GM12878 (cell line): ENCODE data around the gene CMYA5. TPM values are rescaled to one million over a fixed set of nuclear protein-coding genes. Genes with fewer than 3 reads are reported as not detected.

Experiments used
- ATAC-seq: fragments of 200-7000 bp; cut with Tn5 transposase; 3 replicates; pipeline ENCODE4 v1.9.1; 2020; ENCODE audit warnings: mild to moderate bottlenecking, moderate library complexity
- BruUV-seq: library from RNA; stranded (reverse); fragments of 400-500 nt; replicated peaks from 2 replicates; lab custom pipeline; 2021; lab: Mats Ljungman, UMichigan
- CTCF ChIA-PET: fragments of 300-600 bp; sonication (Branson Sonifier 250); formaldehyde crosslinking; extraction: SDS; loops from one replicate; lab custom pipeline; 2021; ENCODE audit warnings: inconsistent platforms; lab: Yijun Ruan, JAX
- POLR2A ChIA-PET: fragments of 350-600 bp; formaldehyde crosslinking; extraction: SDS; loops from one replicate; lab custom pipeline; 2021; ENCODE audit warnings: inconsistent platforms; lab: Charles Lee
- RAD21 ChIA-PET: fragments of 300-600 bp; sonication (Branson Sonifier 250); formaldehyde crosslinking; loops from one replicate; lab custom pipeline; 2023; ENCODE audit warnings: antibody characterized with exemption; ENCODE audit not compliant: unreplicated experiment; lab: Charles Lee
- SMC1A ChIA-PET: fragments of 300-600 bp; sonication (Branson Sonifier 250); formaldehyde crosslinking; loops from one replicate; lab custom pipeline; 2023; ENCODE audit not compliant: unreplicated experiment, uncharacterized antibody; lab: Charles Lee
- DNase-seq: peaks from one replicate; pipeline ENCODE4 v3.0.0-alpha.2; 2011; ENCODE audit warnings: low read depth, low spot score
- FAIRE-seq: peaks from 3 replicates; lab custom pipeline; 2011; peaks lifted over from hg19 to GRCh38; lab: Jason Lieb, UNC
- H2AFZ ChIP-seq: 2 replicates; pipeline ENCODE4 v1.6.0; 2011; ENCODE audit warnings: low read depth, low read length, control low read depth; ENCODE audit not compliant: control insufficient read depth
- H3K27ac ChIP-seq: 2 replicates; pipeline ENCODE4 v1.5.1; 2011; ENCODE audit warnings: control low read depth; ENCODE audit not compliant: control insufficient read depth, insufficient read depth
- H3K27me3 ChIP-seq, 2 experiments: replicated peaks in 1 of 2; 2 replicates each; pipeline versions ENCODE4 v1.6.0 to v1.6.1; 2011; ENCODE audit warnings: low read length in 1 of 2; ENCODE audit not compliant: control insufficient read depth in 2 of 2, insufficient read depth in 2 of 2
- H3K36me3 ChIP-seq, 2 experiments: 2 replicates each; pipeline ENCODE4 v1.5.1; 2011; ENCODE audit warnings: low read length in 1 of 2; ENCODE audit not compliant: control insufficient read depth in 2 of 2, insufficient read depth in 2 of 2
- H3K4me1 ChIP-seq: 2 replicates; pipeline ENCODE4 v1.6.1; 2011; ENCODE audit warnings: mild to moderate bottlenecking, low read length, moderate library complexity, mixed read lengths; ENCODE audit not compliant: control insufficient read depth, insufficient read depth
- H3K4me2 ChIP-seq: 2 replicates; pipeline ENCODE4 v1.6.0; 2011; ENCODE audit warnings: control low read depth; ENCODE audit not compliant: control insufficient read depth, insufficient read depth
- H3K4me3 ChIP-seq: fragments of 200-600 bp; sonication (generic); 2 replicates; pipeline ENCODE4 v1.5.1; 2016
- H3K79me2 ChIP-seq: 2 replicates; pipeline ENCODE4 v1.6.0; 2011; ENCODE audit warnings: low read length; ENCODE audit not compliant: control insufficient read depth, insufficient read depth
- H3K9ac ChIP-seq: 2 replicates; pipeline ENCODE4 v1.8.0; 2011; ENCODE audit warnings: low read length, control low read depth, mixed read lengths; ENCODE audit not compliant: control insufficient read depth, insufficient read depth
- H3K9me3 ChIP-seq: replicated peaks from 3 replicates; pipeline ENCODE4 v1.5.1; 2011; ENCODE audit warnings: mild to moderate bottlenecking, low read length; ENCODE audit not compliant: control insufficient read depth, insufficient read depth
- H4K20me1 ChIP-seq: 2 replicates; pipeline ENCODE4 v1.6.0; 2011; ENCODE audit not compliant: control insufficient read depth, insufficient read depth
- BMI1 ChIP-seq: fragments of 450-650 bp; IDR thresholded peaks from 2 replicates; pipeline ENCODE4 v1.6.1; 2016; ENCODE audit warnings: mild to moderate bottlenecking, moderate library complexity, borderline replicate concordance
- DPF2 ChIP-seq: fragments of 450-650 bp; IDR thresholded peaks from 2 replicates; pipeline ENCODE4 v1.6.1; 2017; ENCODE audit warnings: mild to moderate bottlenecking
- MTA2 ChIP-seq: fragments of 450-650 bp; IDR thresholded peaks from 2 replicates; pipeline ENCODE4 v1.6.1; 2016; ENCODE audit warnings: low read depth, mild to moderate bottlenecking, moderate library complexity
- MTA3 ChIP-seq: IDR thresholded peaks from 2 replicates; pipeline ENCODE4 v1.6.1; 2012; ENCODE audit warnings: low read length, inconsistent platforms, borderline replicate concordance
- NFYB ChIP-seq: IDR thresholded peaks from 2 replicates; pipeline ENCODE4 v1.6.1; 2011; ENCODE audit warnings: low read depth, mild to moderate bottlenecking, low read length, improper control_type of control experiment, moderate library complexity; ENCODE audit not compliant: insufficient read depth
- PAX5 ChIP-seq: IDR thresholded peaks from 2 replicates; pipeline ENCODE4 v1.6.1; 2011; ENCODE audit warnings: low read depth, low read length, borderline replicate concordance
- POLR2A ChIP-seq: IDR thresholded peaks from 2 replicates; pipeline ENCODE4 v1.6.1; 2011; ENCODE audit warnings: low read depth, mild to moderate bottlenecking, low read length
- TBL1XR1 ChIP-seq: IDR thresholded peaks from 2 replicates; pipeline ENCODE4 v1.6.1; 2012; ENCODE audit warnings: low read depth, low read length, improper control_type of control experiment
- WRNIP1 ChIP-seq: IDR thresholded peaks from 2 replicates; pipeline ENCODE4 v1.6.1; 2011; ENCODE audit warnings: low read depth, low read length, improper control_type of control experiment, borderline replicate concordance
- WGBS: methylation state at CpG from one replicate; pipeline ENCODE4 v1.1.6; 2016; ENCODE audit warnings: low lambda C conversion rate; ENCODE audit not compliant: insufficient replicate concordance, insufficient coverage; ENCODE audit errors: missing lambda C conversion rate; 5-methylcytosine and 5-hydroxymethylcytosine counted together
- in situ Hi-C: fragments of 300-500 bp; cut with MboI; formaldehyde crosslinking; loops from 9 replicates; pipeline ENCODE4 v1.14.3; 2018; ENCODE audit warnings: mixed read lengths
- intact Hi-C: fragments of 100-400 bp; cut with micrococcal nuclease; formaldehyde crosslinking; loops from one replicate; pipeline ENCODE4 v1.14.2; 2022; ENCODE audit not compliant: unreplicated experiment
- polyA plus RNA-seq, 11 experiments: library from polyadenylated mRNA; depleted of rRNA in 4 of 11; unstranded in 6 of 11; stranded (reverse) in 5 of 11; fragments of >200 nt; fragmentation: Nextera tagmentation in 4 of 11; fragmentation: Illumina TruSeq in 1 of 11; extraction: Ambion mirVana in 4 of 11; extraction: Trizol in 1 of 11; gene quantifications; 1 replicate in 1 of 11; 2 replicates in 10 of 11; pipeline versions ENCODE4 v1.2.1 to v1.2.3, GENCODE V29; 2011 to 2016; ENCODE audit warnings: inconsistent platforms in 2 of 11, missing spikeins in 2 of 11, low read depth in 1 of 11
- total RNA-seq, 4 experiments: library from RNA; depleted of rRNA in 3 of 4; stranded (reverse); fragments of >200 nt in 3 of 4; fragmentation: Illumina TruSeq in 1 of 4; extraction: Trizol in 1 of 4; gene quantifications; 2 replicates each; pipeline versions ENCODE4 v1.2.1 to v1.2.3, GENCODE V29; 2013 to 2021
- TF ChIP-seq, protein P1 (sequence below): fragments of 150-350 bp; IDR thresholded peaks from 2 replicates; pipeline ENCODE4 v1.6.1; 2014; ENCODE audit warnings: mild to moderate bottlenecking, low read depth, low read length
- TF ChIP-seq, protein P2 (sequence below): fragments of 450-650 bp; IDR thresholded peaks from 2 replicates; pipeline ENCODE4 v1.6.1; 2017; ENCODE audit warnings: mild to moderate bottlenecking, moderate library complexity

Gene CMYA5
- total and polyA plus RNA-seq, 10 of the 15 experiments (the other 5 are each of a cell fraction or from before 2014, with no cell fraction given) = 0.01 to 0.34 (median 0.16) TPM; not detected in 1

DNA sequence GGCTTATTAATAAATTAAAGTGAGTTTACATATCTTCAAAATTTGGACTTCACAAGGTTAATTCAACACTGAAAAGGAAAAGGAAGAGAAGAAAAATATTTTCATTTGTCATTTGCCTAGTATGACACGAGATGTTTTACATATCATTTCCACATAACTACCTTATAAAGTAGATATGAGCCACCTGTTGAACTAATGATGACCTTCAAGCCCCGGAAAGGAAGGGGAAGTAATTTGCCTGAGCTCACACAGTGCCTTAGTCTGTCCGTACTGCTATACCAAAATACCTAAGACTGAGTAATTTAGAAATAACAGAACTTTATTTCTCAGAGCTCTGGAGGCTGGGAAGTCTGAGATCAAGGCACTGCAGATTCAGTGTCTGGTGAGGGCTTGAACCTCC is 17.9 kb downstream of the CMYA5 start:
- 18% methylated on average over 3 of the region's 3 CpGs for WGBS
- FAIRE-seq = no peak

More for the DNA sequence above, 17.9 kb downstream of the CMYA5 start:
- no peak overlapping the region for H3K4me2 ChIP-seq
- ChIA-PET POLR2A (no interaction called here), RAD21 (no interaction called here), CTCF (interaction anchor here (0.7 kb wide), 1 partner anchor 376 kb away, joined by 3 read pairs; no protein-coding TSS in a partner anchor), SMC1A (interaction anchor here (1.3 to 1.6 kb wide), 2 partner anchors 9 to 15 kb away, joined by 4 to 5 read pairs; no protein-coding TSS in a partner anchor)
- H2AFZ ChIP-seq = peak overlapping the region; percentile 7
- no peaks in the 10 kb centered on the region for H3K27me3 ChIP-seq
- H3K4me1 ChIP-seq = no peaks in the 10 kb centered on the region
- in situ Hi-C loops = no loop called here
- no peaks in the 10 kb centered on the region; the same call in 2 of the 3 replicates for H3K9me3 ChIP-seq
- intact Hi-C loops = no loop called here
- no peak overlapping the region for H3K9ac ChIP-seq
- TF ChIP-seq WRNIP1 = no peak
- TF ChIP-seq MTA3 = no peak
- TF ChIP-seq, protein P1, sequence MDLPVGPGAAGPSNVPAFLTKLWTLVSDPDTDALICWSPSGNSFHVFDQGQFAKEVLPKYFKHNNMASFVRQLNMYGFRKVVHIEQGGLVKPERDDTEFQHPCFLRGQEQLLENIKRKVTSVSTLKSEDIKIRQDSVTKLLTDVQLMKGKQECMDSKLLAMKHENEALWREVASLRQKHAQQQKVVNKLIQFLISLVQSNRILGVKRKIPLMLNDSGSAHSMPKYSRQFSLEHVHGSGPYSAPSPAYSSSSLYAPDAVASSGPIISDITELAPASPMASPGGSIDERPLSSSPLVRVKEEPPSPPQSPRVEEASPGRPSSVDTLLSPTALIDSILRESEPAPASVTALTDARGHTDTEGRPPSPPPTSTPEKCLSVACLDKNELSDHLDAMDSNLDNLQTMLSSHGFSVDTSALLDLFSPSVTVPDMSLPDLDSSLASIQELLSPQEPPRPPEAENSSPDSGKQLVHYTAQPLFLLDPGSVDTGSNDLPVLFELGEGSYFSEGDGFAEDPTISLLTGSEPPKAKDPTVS = no peak
- no peak for TF ChIP-seq PAX5
- no peak for TF ChIP-seq NFYB
- TF ChIP-seq, protein P2, sequence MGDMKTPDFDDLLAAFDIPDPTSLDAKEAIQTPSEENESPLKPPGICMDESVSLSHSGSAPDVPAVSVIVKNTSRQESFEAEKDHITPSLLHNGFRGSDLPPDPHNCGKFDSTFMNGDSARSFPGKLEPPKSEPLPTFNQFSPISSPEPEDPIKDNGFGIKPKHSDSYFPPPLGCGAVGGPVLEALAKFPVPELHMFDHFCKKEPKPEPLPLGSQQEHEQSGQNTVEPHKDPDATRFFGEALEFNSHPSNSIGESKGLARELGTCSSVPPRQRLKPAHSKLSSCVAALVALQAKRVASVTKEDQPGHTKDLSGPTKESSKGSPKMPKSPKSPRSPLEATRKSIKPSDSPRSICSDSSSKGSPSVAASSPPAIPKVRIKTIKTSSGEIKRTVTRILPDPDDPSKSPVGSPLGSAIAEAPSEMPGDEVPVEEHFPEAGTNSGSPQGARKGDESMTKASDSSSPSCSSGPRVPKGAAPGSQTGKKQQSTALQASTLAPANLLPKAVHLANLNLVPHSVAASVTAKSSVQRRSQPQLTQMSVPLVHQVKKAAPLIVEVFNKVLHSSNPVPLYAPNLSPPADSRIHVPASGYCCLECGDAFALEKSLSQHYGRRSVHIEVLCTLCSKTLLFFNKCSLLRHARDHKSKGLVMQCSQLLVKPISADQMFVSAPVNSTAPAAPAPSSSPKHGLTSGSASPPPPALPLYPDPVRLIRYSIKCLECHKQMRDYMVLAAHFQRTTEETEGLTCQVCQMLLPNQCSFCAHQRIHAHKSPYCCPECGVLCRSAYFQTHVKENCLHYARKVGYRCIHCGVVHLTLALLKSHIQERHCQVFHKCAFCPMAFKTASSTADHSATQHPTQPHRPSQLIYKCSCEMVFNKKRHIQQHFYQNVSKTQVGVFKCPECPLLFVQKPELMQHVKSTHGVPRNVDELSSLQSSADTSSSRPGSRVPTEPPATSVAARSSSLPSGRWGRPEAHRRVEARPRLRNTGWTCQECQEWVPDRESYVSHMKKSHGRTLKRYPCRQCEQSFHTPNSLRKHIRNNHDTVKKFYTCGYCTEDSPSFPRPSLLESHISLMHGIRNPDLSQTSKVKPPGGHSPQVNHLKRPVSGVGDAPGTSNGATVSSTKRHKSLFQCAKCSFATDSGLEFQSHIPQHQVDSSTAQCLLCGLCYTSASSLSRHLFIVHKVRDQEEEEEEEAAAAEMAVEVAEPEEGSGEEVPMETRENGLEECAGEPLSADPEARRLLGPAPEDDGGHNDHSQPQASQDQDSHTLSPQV = no peak
- TF ChIP-seq DPF2 = no peak
- no peak for TF ChIP-seq POLR2A
- no peak for TF ChIP-seq TBL1XR1
- no peak for TF ChIP-seq BMI1
- no peak for TF ChIP-seq MTA2
- H3K27ac ChIP-seq = no peak overlapping the region
- ATAC-seq (no peak), DNase-seq (no peak)
- no peaks in the 10 kb centered on the region for H4K20me1 ChIP-seq
- BruUV-seq = no TSS peak
- H3K36me3 ChIP-seq = no peaks in the 10 kb centered on the region
- no peaks in the 10 kb centered on the region for H3K79me2 ChIP-seq
- H3K4me3 ChIP-seq = no peak overlapping the region
